AG10803 (cell line): Measurements from ENCODE around the gene DCAF8L2.

ENCODE experiments used
- DNase-seq: peaks from one replicate; pipeline ENCODE4 v3.0.0; 2010; ENCODE audit warnings: low read depth
- H3K4me3 ChIP-seq: 2 replicates; pipeline ENCODE4 v1.5.1; 2011; ENCODE audit warnings: mild to moderate bottlenecking, low read length, control low read depth
- CTCF ChIP-seq: conservative IDR thresholded peaks from 2 replicates; pipeline ENCODE4 v1.5.1; 2011; ENCODE audit warnings: mild to moderate bottlenecking, low read length, control low read depth, inconsistent platforms

The DCAF8L2 gene

GRCh38 chrX:27751976-27752375 lies 161.8 kb downstream of the DCAF8L2 start:
- no peak for TF ChIP-seq CTCF
- no peak for DNase-seq

GRCh38 chrX:27765718-27766117 lies 175.6 kb downstream of the DCAF8L2 start:
- no peak for DNase-seq
- TF ChIP-seq CTCF, result no peak
- H3K4me3 ChIP-seq, result no peak overlapping the region

More at GRCh38 chrX:27751976-27752375, 161.8 kb downstream of the DCAF8L2 start:
- no peak overlapping the region for H3K4me3 ChIP-seq

- no peak for TF ChIP-seq CTCF
- no peak for DNase-seq
- H3K4me3 ChIP-seq, result no peak overlapping the region
Observed at GRCh38 chrX:27767387-27767786, 177.2 kb downstream of the DCAF8L2 start.

- TF ChIP-seq CTCF, result no peak
- H3K4me3 ChIP-seq, result no peak overlapping the region
- no peak for DNase-seq
Observed at GRCh38 chrX:27775984-27776383, 185.8 kb downstream of the DCAF8L2 start.

GRCh38 chrX:27796640-27797257 lies 206.6 kb downstream of the DCAF8L2 start:
- DNase-seq, result no peak
- TF ChIP-seq CTCF, result no peak
- H3K4me3 ChIP-seq, result no peak overlapping the region

- no peak for TF ChIP-seq CTCF
- no peak overlapping the region for H3K4me3 ChIP-seq
Observed at GRCh38 chrX:27797575-27797974, 207.4 kb downstream of the DCAF8L2 start.

More at GRCh38 chrX:27797575-27797974, 207.4 kb downstream of the DCAF8L2 start:
- DNase-seq, result no peak
